ENCODE measurements around the gene GANC.
A peak's percentile ranks its signal among the peaks of the same experiment; 100 is the strongest.
"Not testable (repeated sequence)": the region's sequence is repeated elsewhere in the genome, so short reads cannot be mapped to it uniquely, and the experiment has no call there.

Gene GANC

GRCh38 chr15:42289166-42289565 lies 16.2 kb downstream of the GANC start:
- no peak overlapping the region for H3K4me3 ChIP-seq (ENCODE audit: low read length)
- DNase-seq (ENCODE audit: low read depth), result peak; percentile 34
- TF ChIP-seq CTCF (IDR thresholded peaks at IDR 0.05; ENCODE audit: insufficient read depth, low read depth, low read length, missing control alignments), result no peak

- DNase-seq (ENCODE audit: low read depth), result peak; percentile 43
- not testable (repeated sequence) for H3K4me3 ChIP-seq (ENCODE audit: low read length)
Measured at GRCh38 chr15:42301004-42301403, 28.0 kb downstream of the GANC start.

GRCh38 chr15:42306681-42307080 lies 33.7 kb downstream of the GANC start:
- TF ChIP-seq CTCF (IDR thresholded peaks at IDR 0.05; ENCODE audit: insufficient read depth, low read depth, low read length, missing control alignments), result no peak
- DNase-seq (ENCODE audit: low read depth), result no peak
- H3K4me3 ChIP-seq (ENCODE audit: low read length), result no peak overlapping the region

- TF ChIP-seq CTCF (IDR thresholded peaks at IDR 0.05; ENCODE audit: insufficient read depth, low read depth, low read length, missing control alignments), result no peak
- H3K4me3 ChIP-seq (ENCODE audit: low read length), result no peak overlapping the region
- DNase-seq (ENCODE audit: low read depth), result no peak
Measured at GRCh38 chr15:42313463-42313862, 40.5 kb downstream of the GANC start.

- no peak overlapping the region for H3K4me3 ChIP-seq (ENCODE audit: low read length)
- TF ChIP-seq CTCF (IDR thresholded peaks at IDR 0.05; ENCODE audit: insufficient read depth, low read depth, low read length, missing control alignments), result no peak
- no peak for DNase-seq (ENCODE audit: low read depth)
Measured at GRCh38 chr15:42314818-42315217, 41.8 kb downstream of the GANC start.

GRCh38 chr15:42315521-42315920 lies 42.5 kb downstream of the GANC start:
- H3K4me3 ChIP-seq (ENCODE audit: low read length), result no peak overlapping the region
- DNase-seq (ENCODE audit: low read depth), result no peak
- no peak for TF ChIP-seq CTCF (IDR thresholded peaks at IDR 0.05; ENCODE audit: insufficient read depth, low read depth, low read length, missing control alignments)

- not testable (repeated sequence) for DNase-seq (ENCODE audit: low read depth); H3K4me3 ChIP-seq (ENCODE audit: low read length)
Measured at GRCh38 chr15:42316282-42316805, 43.3 kb downstream of the GANC start.

GRCh38 chr15:42319206-42319605 lies 46.2 kb downstream of the GANC start:
- no peak for TF ChIP-seq CTCF (IDR thresholded peaks at IDR 0.05; ENCODE audit: insufficient read depth, low read depth, low read length, missing control alignments)
- DNase-seq (ENCODE audit: low read depth), result no peak
- no peak overlapping the region for H3K4me3 ChIP-seq (ENCODE audit: low read length)

Data from epithelial cell of esophagus (primary cell).